Nephron progenitor cell (in vitro differentiated cells): ENCODE data around the gene YY1.
"Not testable (repeated sequence)": the region's sequence is repeated elsewhere in the genome, so short reads cannot be mapped to it uniquely, and the experiment has no call there.

ENCODE experiments used
- DNase-seq: peaks from one replicate; pipeline ENCODE4 v3.0.0; 2021
- H3K27ac Mint-ChIP-seq: 2 replicates; pipeline ENCODE4 v1.8.0; 2021; ENCODE audit warnings: mild to moderate bottlenecking, moderate library complexity, mixed read lengths
- H3K27me3 Mint-ChIP-seq: 2 replicates; pipeline ENCODE4 v1.8.0; 2021; ENCODE audit warnings: mild to moderate bottlenecking, low read depth, mixed read lengths; ENCODE audit not compliant: poor library complexity
- H3K36me3 Mint-ChIP-seq: 2 replicates; pipeline ENCODE4 v1.8.0; 2021; ENCODE audit warnings: low read depth, mixed read lengths
- H3K4me1 Mint-ChIP-seq: 2 replicates; pipeline ENCODE4 v1.8.0; 2021; ENCODE audit warnings: mixed read lengths
- H3K4me3 Mint-ChIP-seq: 2 replicates; pipeline ENCODE4 v1.8.0; 2021; ENCODE audit warnings: mild to moderate bottlenecking, moderate library complexity, mixed read lengths
- H3K9me3 Mint-ChIP-seq: 2 replicates; pipeline ENCODE4 v1.8.0; 2021; ENCODE audit warnings: mild to moderate bottlenecking, moderate library complexity, mixed read lengths
- TF ChIP-seq, protein P1 (sequence below): fragments of 200-600 bp; sonication (generic); IDR thresholded peaks from 2 replicates; pipeline ENCODE4 v1.5.0; 2021; ENCODE audit warnings: antibody characterized with exemption

The YY1 gene

GRCh38 chr14:100282766-100283419 is 43.9 kb downstream of the YY1 start:
- Mint-ChIP-seq H3K4me3 (no peak overlapping the region), H3K27ac (peak overlapping the region; percentile 91), H3K4me1 (peaks cover 52% of the 10 kb centered on the region), H3K9me3 (no peaks in the 10 kb centered on the region), H3K36me3 (peaks cover 10% of the 10 kb centered on the region), H3K27me3 (peaks cover 8% of the 10 kb centered on the region)
- no peak for DNase-seq
- TF ChIP-seq, protein P1, sequence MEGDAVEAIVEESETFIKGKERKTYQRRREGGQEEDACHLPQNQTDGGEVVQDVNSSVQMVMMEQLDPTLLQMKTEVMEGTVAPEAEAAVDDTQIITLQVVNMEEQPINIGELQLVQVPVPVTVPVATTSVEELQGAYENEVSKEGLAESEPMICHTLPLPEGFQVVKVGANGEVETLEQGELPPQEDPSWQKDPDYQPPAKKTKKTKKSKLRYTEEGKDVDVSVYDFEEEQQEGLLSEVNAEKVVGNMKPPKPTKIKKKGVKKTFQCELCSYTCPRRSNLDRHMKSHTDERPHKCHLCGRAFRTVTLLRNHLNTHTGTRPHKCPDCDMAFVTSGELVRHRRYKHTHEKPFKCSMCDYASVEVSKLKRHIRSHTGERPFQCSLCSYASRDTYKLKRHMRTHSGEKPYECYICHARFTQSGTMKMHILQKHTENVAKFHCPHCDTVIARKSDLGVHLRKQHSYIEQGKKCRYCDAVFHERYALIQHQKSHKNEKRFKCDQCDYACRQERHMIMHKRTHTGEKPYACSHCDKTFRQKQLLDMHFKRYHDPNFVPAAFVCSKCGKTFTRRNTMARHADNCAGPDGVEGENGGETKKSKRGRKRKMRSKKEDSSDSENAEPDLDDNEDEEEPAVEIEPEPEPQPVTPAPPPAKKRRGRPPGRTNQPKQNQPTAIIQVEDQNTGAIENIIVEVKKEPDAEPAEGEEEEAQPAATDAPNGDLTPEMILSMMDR: no peak

GRCh38 chr14:100283436-100283835 is 44.5 kb downstream of the YY1 start:
- not testable (repeated sequence) for H3K4me3 Mint-ChIP-seq, H3K9me3 Mint-ChIP-seq, DNase-seq, H3K27me3 Mint-ChIP-seq, H3K27ac Mint-ChIP-seq
- Mint-ChIP-seq H3K36me3 (peaks cover 10% of the 10 kb centered on the region), H3K4me1 (peaks cover 55% of the 10 kb centered on the region)

- peak overlapping the region; percentile 39 for H3K27ac Mint-ChIP-seq
- TF ChIP-seq, protein P1: no peak
- H3K4me3 Mint-ChIP-seq: peak overlapping the region; percentile 31
- peaks cover 8% of the 10 kb centered on the region for H3K27me3 Mint-ChIP-seq
- H3K9me3 Mint-ChIP-seq: no peaks in the 10 kb centered on the region
- peaks cover 63% of the 10 kb centered on the region for H3K4me1 Mint-ChIP-seq
- DNase-seq: no peak
- H3K36me3 Mint-ChIP-seq: peaks cover 16% of the 10 kb centered on the region
Measured at GRCh38 chr14:100283984-100284881, 45.3 kb downstream of the YY1 start.

GRCh38 chr14:100285021-100285912 is 46.3 kb downstream of the YY1 start:
- H3K36me3 Mint-ChIP-seq: peaks cover 11% of the 10 kb centered on the region
- no peak overlapping the region for H3K27ac Mint-ChIP-seq
- TF ChIP-seq, protein P1: peak; percentile 70
- H3K9me3 Mint-ChIP-seq: no peaks in the 10 kb centered on the region
- peaks cover 66% of the 10 kb centered on the region for H3K4me1 Mint-ChIP-seq
- peaks cover 8% of the 10 kb centered on the region for H3K27me3 Mint-ChIP-seq
- DNase-seq: peak; percentile 86
- H3K4me3 Mint-ChIP-seq: peak overlapping the region; percentile 31

DNA sequence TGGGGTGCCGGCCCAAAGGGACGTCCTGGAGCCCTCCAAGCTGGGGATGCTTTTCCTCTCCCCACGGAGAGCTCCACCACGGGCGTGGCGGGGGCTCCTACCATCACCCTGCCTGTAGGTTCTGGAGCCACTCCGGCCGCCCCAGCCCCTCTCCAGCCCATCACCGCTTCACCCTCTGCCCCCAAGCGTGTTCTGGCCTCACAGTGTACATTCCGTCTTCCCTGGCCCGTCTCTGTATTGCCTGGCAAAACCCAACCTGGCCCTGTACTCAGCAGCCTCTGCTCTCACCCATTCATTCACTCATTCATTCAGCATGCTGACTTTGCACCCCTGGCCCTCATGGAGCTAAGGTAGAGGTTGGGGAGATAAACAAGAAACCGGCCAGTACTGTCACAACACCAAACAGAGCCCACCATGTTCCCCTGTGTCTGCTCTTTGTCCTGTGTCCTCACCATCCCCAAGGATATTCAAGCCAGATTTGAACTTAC is 47.0 kb downstream of the YY1 start:
- Mint-ChIP-seq H3K4me1 (peaks cover 68% of the 10 kb centered on the region), H3K4me3 (peak overlapping the region; percentile 80), H3K9me3 (no peaks in the 10 kb centered on the region)

More for the DNA sequence above, 47.0 kb downstream of the YY1 start:
- DNase-seq: no peak
- Mint-ChIP-seq H3K27ac (no peak overlapping the region), H3K36me3 (peaks cover 6% of the 10 kb centered on the region), H3K27me3 (peaks cover 8% of the 10 kb centered on the region)
- TF ChIP-seq, protein P1: no peak
